ENCODE data around the gene PAH.

- no peak for TF ChIP-seq CTCF (conservative IDR thresholded peaks at IDR 0.05; ENCODE audit: low read depth, low read length)
- no peak for TF ChIP-seq EZH2 (IDR thresholded peaks at IDR 0.05; ENCODE audit: borderline replicate concordance, low read depth, low read length, poor library complexity, severe bottlenecking)
These were observed 3.2 kb upstream of the PAH start for GRCh38 chr12:102920271-102920670.
